Measurements from ENCODE around the gene CLCN5.
A peak's percentile ranks its signal among the peaks of the same experiment; 100 is the strongest.

The CLCN5 gene

GRCh38 chrX:50100188-50100587, 177.8 kb downstream of the CLCN5 start:
- Histone ChIP-seq H3K27ac (no peak overlapping the region), H3K27me3 (replicated peaks) (no peaks in the 10 kb centered on the region), H3K4me3 (ENCODE audit: low read depth, low read length) (no peak overlapping the region), H3K36me3 (replicated peaks) (no peaks in the 10 kb centered on the region)
- in situ Hi-C loops (cut with HindIII; ENCODE audit: low pct_ligation_motif_present, low sequenced_read_pairs): no loop called here
- no peak for DNase-seq
- peak; percentile 26 for TF ChIP-seq CTCF (IDR thresholded peaks at IDR 0.05; ENCODE audit: low read depth, low read length, missing control alignments)

- no peaks in the 10 kb centered on the region for H3K27me3 ChIP-seq (replicated peaks)
- no peak for TF ChIP-seq CTCF (IDR thresholded peaks at IDR 0.05; ENCODE audit: low read depth, low read length, missing control alignments)
- H3K27ac ChIP-seq: no peak overlapping the region
- no peak overlapping the region for H3K4me3 ChIP-seq (ENCODE audit: low read depth, low read length)
- H3K36me3 ChIP-seq (replicated peaks): no peaks in the 10 kb centered on the region
- no peak for DNase-seq
- in situ Hi-C loops (cut with HindIII; ENCODE audit: low pct_ligation_motif_present, low sequenced_read_pairs): no loop called here
Measured at GRCh38 chrX:50103176-50103575, 180.8 kb downstream of the CLCN5 start.

GRCh38 chrX:50103866-50104566, 181.6 kb downstream of the CLCN5 start:
- H3K36me3 ChIP-seq (replicated peaks): no peaks in the 10 kb centered on the region
- no peak for TF ChIP-seq CTCF (IDR thresholded peaks at IDR 0.05; ENCODE audit: low read depth, low read length, missing control alignments)
- peak; percentile 10 for DNase-seq
- H3K27ac ChIP-seq: no peak overlapping the region
- no peak overlapping the region for H3K4me3 ChIP-seq (ENCODE audit: low read depth, low read length)
- in situ Hi-C loops (cut with HindIII; ENCODE audit: low pct_ligation_motif_present, low sequenced_read_pairs): no loop called here
- H3K27me3 ChIP-seq (replicated peaks): no peaks in the 10 kb centered on the region

- H3K36me3 ChIP-seq (replicated peaks): no peaks in the 10 kb centered on the region
- H3K4me3 ChIP-seq (ENCODE audit: low read depth, low read length): no peak overlapping the region
- in situ Hi-C loops (cut with HindIII; ENCODE audit: low pct_ligation_motif_present, low sequenced_read_pairs): no loop called here
- no peaks in the 10 kb centered on the region for H3K27me3 ChIP-seq (replicated peaks)
- no peak overlapping the region for H3K27ac ChIP-seq
- no peak for TF ChIP-seq CTCF (IDR thresholded peaks at IDR 0.05; ENCODE audit: low read depth, low read length, missing control alignments)
- DNase-seq: no peak
Measured at GRCh38 chrX:50106051-50106675, 183.8 kb downstream of the CLCN5 start.

- Histone ChIP-seq H3K4me3 (ENCODE audit: low read depth, low read length) (no peak overlapping the region), H3K36me3 (replicated peaks) (no peaks in the 10 kb centered on the region), H3K27ac (no peak overlapping the region), H3K27me3 (replicated peaks) (no peaks in the 10 kb centered on the region)
- DNase-seq: no peak
- in situ Hi-C loops (cut with HindIII; ENCODE audit: low pct_ligation_motif_present, low sequenced_read_pairs): no loop called here
- no peak for TF ChIP-seq CTCF (IDR thresholded peaks at IDR 0.05; ENCODE audit: low read depth, low read length, missing control alignments)
Measured at GRCh38 chrX:50107470-50107869, 185.1 kb downstream of the CLCN5 start.
